ENCODE measurements around the gene ZBTB17. TPM values are rescaled to one million over a fixed set of nuclear protein-coding genes. Genes with fewer than 3 reads are reported as not detected.

Gene ZBTB17
- total and polyA plus RNA-seq, 2 experiments from 2014 or later, result 21.9 to 26.6 TPM

- Histone ChIP-seq H3K27ac (ENCODE audit: low read depth) (no peak overlapping the region), H3K36me3 (ENCODE audit: insufficient read depth) (no peaks in the 10 kb centered on the region), H3K4me2 (no peak overlapping the region), H3F3A (replicated peaks; ENCODE audit: low read depth) (0 out of 2 replicates have a peak, but pooled peaks cover 3% of the 10 kb centered on the region), H3K4me1 (ENCODE audit: insufficient read depth) (peaks cover 14% of the 10 kb centered on the region), H3K79me2 (replicated peaks; ENCODE audit: insufficient read depth) (peaks cover 23% of the 10 kb centered on the region), H2AFZ (no peak overlapping the region), H3K9me2 (ENCODE audit: insufficient read depth) (no peaks in the 10 kb centered on the region), H4K20me1 (replicated peaks; ENCODE audit: insufficient read depth) (peaks cover 20% of the 10 kb centered on the region), H3K4me3 (no peak overlapping the region), H3K27me3 (ENCODE audit: insufficient read depth) (no peaks in the 10 kb centered on the region)
- no peak for TF ChIP-seq JUNB (IDR thresholded peaks at IDR 0.05; ENCODE audit: unreplicated experiment)
- no peak for TF ChIP-seq STAT1 (IDR thresholded peaks at IDR 0.05; ENCODE audit: unreplicated experiment)
- no peak for TF ChIP-seq POLR2AphosphoS5 (IDR thresholded peaks at IDR 0.05; ENCODE audit: low read depth)
- TF ChIP-seq NANOG (IDR thresholded peaks at IDR 0.05; ENCODE audit: borderline replicate concordance), result no peak
- no peak for TF ChIP-seq CREB1 (CRISPR knock-in tag; IDR thresholded peaks at IDR 0.05; ENCODE audit: low read depth)
- TF ChIP-seq EZH2 (IDR thresholded peaks at IDR 0.05; ENCODE audit: low read depth, unreplicated experiment), result no peak
- TF ChIP-seq EZH2phosphoT487 (IDR thresholded peaks at IDR 0.05; ENCODE audit: unreplicated experiment), result no peak
- no peak for TF ChIP-seq CTCF (conservative IDR thresholded peaks at IDR 0.05; ENCODE audit: low read depth in 2 of 2)
- no peak overlapping the region for H3K4me3 Mint-ChIP-seq
- H3K9me3 Mint-ChIP-seq, result no peaks in the 10 kb centered on the region
- ATAC-seq (no peak), DNase-seq (ENCODE audit: low spot score) (no peak)
- H3K27ac Mint-ChIP-seq, result no peak overlapping the region
- H3K27me3 Mint-ChIP-seq (ENCODE audit: insufficient read depth, low read depth, poor library complexity), result peaks cover 11% of the 10 kb centered on the region
- peaks cover 5% of the 10 kb centered on the region; the same call in 1 of the 3 replicates for H3K36me3 Mint-ChIP-seq (ENCODE audit: low read depth)
- H3K4me1 Mint-ChIP-seq, result peaks cover 28% of the 10 kb centered on the region
Measured at GRCh38 chr1:15959827-15960446, 16.0 kb downstream of the ZBTB17 start.

- H3K4me2 ChIP-seq, result no peak overlapping the region
Measured at GRCh38 chr1:15959424-15959823, 16.5 kb downstream of the ZBTB17 start.

More at GRCh38 chr1:15959424-15959823, 16.5 kb downstream of the ZBTB17 start:
- H3K4me1 Mint-ChIP-seq, result peaks cover 28% of the 10 kb centered on the region
- no peaks in the 10 kb centered on the region for H3K9me2 ChIP-seq (ENCODE audit: insufficient read depth)
- H3K27ac Mint-ChIP-seq, result no peak overlapping the region
- H3K27me3 Mint-ChIP-seq (ENCODE audit: insufficient read depth, low read depth, poor library complexity), result peaks cover 11% of the 10 kb centered on the region
- no peak overlapping the region for H3K27ac ChIP-seq (ENCODE audit: low read depth)
- H2AFZ ChIP-seq, result no peak overlapping the region
- H4K20me1 ChIP-seq (replicated peaks; ENCODE audit: insufficient read depth), result peaks cover 20% of the 10 kb centered on the region
- no peaks in the 10 kb centered on the region for H3K27me3 ChIP-seq (ENCODE audit: insufficient read depth)
- H3K36me3 ChIP-seq (ENCODE audit: insufficient read depth), result no peaks in the 10 kb centered on the region
- no peaks in the 10 kb centered on the region for H3K9me3 Mint-ChIP-seq
- no peak for ATAC-seq
- no peak overlapping the region for H3K4me3 ChIP-seq
- H3K4me3 Mint-ChIP-seq, result no peak overlapping the region
- peaks cover 5% of the 10 kb centered on the region; the same call in 1 of the 3 replicates for H3K36me3 Mint-ChIP-seq (ENCODE audit: low read depth)
- TF ChIP-seq EZH2 (IDR thresholded peaks at IDR 0.05; ENCODE audit: low read depth, unreplicated experiment) (no peak), EZH2phosphoT487 (IDR thresholded peaks at IDR 0.05; ENCODE audit: unreplicated experiment) (no peak), JUNB (IDR thresholded peaks at IDR 0.05; ENCODE audit: unreplicated experiment) (no peak), CTCF (conservative IDR thresholded peaks at IDR 0.05; ENCODE audit: low read depth in 2 of 2) (no peak), NANOG (IDR thresholded peaks at IDR 0.05; ENCODE audit: borderline replicate concordance) (no peak), REST (IDR thresholded peaks at IDR 0.05; ENCODE audit: unreplicated experiment) (no peak), STAT1 (IDR thresholded peaks at IDR 0.05; ENCODE audit: unreplicated experiment) (no peak), ZNF114 (CRISPR knock-in tag; IDR thresholded peaks at IDR 0.05) (no peak)
- peaks cover 27% of the 10 kb centered on the region for H3K79me2 ChIP-seq (replicated peaks; ENCODE audit: insufficient read depth)
- H3F3A ChIP-seq (replicated peaks; ENCODE audit: low read depth), result 0 out of 2 replicates have a peak, but pooled peaks cover 3% of the 10 kb centered on the region
- H3K4me1 ChIP-seq (ENCODE audit: insufficient read depth), result peaks cover 15% of the 10 kb centered on the region
- no peak for DNase-seq (ENCODE audit: low spot score)

Data from GM23338 (cell line).